Activated naive CD4-positive, alpha-beta T cell treated with Interleukin-2 at 50 U/mL for 16 hours (primary cell): ENCODE data around the gene MMEL1.
A peak's percentile ranks its signal among the peaks of the same experiment; 100 is the strongest.

Source experiments
- DNase-seq: peaks from one replicate; pipeline ENCODE4 v3.0.0-alpha.2; 2020

MMEL1 gene

GRCh38 chr1:2590233-2591141 lies 42.3 kb downstream of the MMEL1 start:
- no peak for DNase-seq

- no peak for DNase-seq
Observed at GRCh38 chr1:2589431-2590232, 43.2 kb downstream of the MMEL1 start.

GRCh38 chr1:2588661-2589430 lies 44.0 kb downstream of the MMEL1 start:
- no peak for DNase-seq

- no peak for DNase-seq
Observed at GRCh38 chr1:2587860-2588571, 44.8 kb downstream of the MMEL1 start.

GRCh38 chr1:2587071-2587859 lies 45.6 kb downstream of the MMEL1 start:
- no peak for DNase-seq

- peak; percentile 98 for DNase-seq
Observed at GRCh38 chr1:2586154-2587070, 46.4 kb downstream of the MMEL1 start, which contains the start of gene PRXL2B. Gene PRXL2B (plus strand): TSS chr1:2586777. CDS start chr1:2586886, 109 bp downstream.

GRCh38 chr1:2585318-2586092 lies 47.3 kb downstream of the MMEL1 start:
- DNase-seq = peak; percentile 63

- DNase-seq = no peak
Observed at GRCh38 chr1:2584686-2585317, 48.0 kb downstream of the MMEL1 start.

- peak; percentile 59 for DNase-seq
Observed at GRCh38 chr1:2583871-2584351, 48.9 kb downstream of the MMEL1 start.

GRCh38 chr1:2583331-2583791 lies 49.5 kb downstream of the MMEL1 start:
- DNase-seq = peak; percentile 35

GRCh38 chr1:2582391-2582790 lies 50.4 kb downstream of the MMEL1 start:
- DNase-seq = no peak

- no peak for DNase-seq
Observed at GRCh38 chr1:2580691-2581090, 52.1 kb downstream of the MMEL1 start.

- DNase-seq = no peak
Observed at GRCh38 chr1:2578758-2579118, 54.1 kb downstream of the MMEL1 start.

GRCh38 chr1:2577565-2578075 lies 55.2 kb downstream of the MMEL1 start:
- peak; percentile 62 for DNase-seq

GRCh38 chr1:2575801-2576663 lies 56.8 kb downstream of the MMEL1 start:
- DNase-seq = no peak

GRCh38 chr1:2574350-2574749 lies 58.5 kb downstream of the MMEL1 start:
- DNase-seq = no peak

GRCh38 chr1:2573250-2573920 lies 59.4 kb downstream of the MMEL1 start:
- DNase-seq = no peak
